Aorta (tissue), 5 donors: ENCODE measurements around the gene CLDN3. TPM values are rescaled to one million over a fixed set of nuclear protein-coding genes. Genes with fewer than 3 reads are reported as not detected.
A peak's percentile ranks its signal among the peaks of the same experiment; 100 is the strongest.

Experiments
- ATAC-seq: fragments of 200-7000 bp; cut with Tn5 transposase; one replicate; pipeline ENCODE4 v1.9.1; 2022; ENCODE audit warnings: moderate library complexity; ENCODE audit not compliant: low FRiP score
- DNase-seq, 2 donors: peaks; one replicate each; pipeline ENCODE4 v3.0.0-alpha.2; 2020
- H3K27ac ChIP-seq, 2 donors: one replicate each; pipeline ENCODE4 v1.5.1; 2013; ENCODE audit warnings: low read length in 2 of 2, mild to moderate bottlenecking in 2 of 2, moderate library complexity in 2 of 2, control low read depth in 1 of 2, inconsistent platforms in 1 of 2, low read depth in 1 of 2
- H3K27me3 ChIP-seq, 2 donors: one replicate each; pipeline ENCODE4 v1.6.1; 2013; ENCODE audit warnings: control low read depth in 1 of 2, low read length in 1 of 2, mild to moderate bottlenecking in 1 of 2, moderate library complexity in 1 of 2; ENCODE audit not compliant: insufficient read depth in 2 of 2, control insufficient read depth in 1 of 2
- H3K36me3 ChIP-seq, 2 donors: one replicate each; pipeline ENCODE4 v1.6.1; 2013; ENCODE audit warnings: control low read depth in 1 of 2, low read length in 1 of 2, mild to moderate bottlenecking in 1 of 2; ENCODE audit not compliant: insufficient read depth in 2 of 2, control insufficient read depth in 1 of 2
- H3K4me1 ChIP-seq, 2 donors: one replicate each; pipeline ENCODE4 v1.6.1; 2013; ENCODE audit warnings: low read length in 2 of 2, control low read depth in 1 of 2, mild to moderate bottlenecking in 1 of 2, moderate library complexity in 1 of 2; ENCODE audit not compliant: insufficient read depth in 2 of 2, control insufficient read depth in 1 of 2
- H3K4me3 ChIP-seq, 2 donors: one replicate each; pipeline ENCODE4 v1.5.1; 2013; ENCODE audit warnings: low read length in 2 of 2, control low read depth in 1 of 2, mild to moderate bottlenecking in 1 of 2
- H3K9me3 ChIP-seq: one replicate; pipeline ENCODE4 v1.6.1; 2013; ENCODE audit warnings: mild to moderate bottlenecking, low read length; ENCODE audit not compliant: control insufficient read depth
- WGBS, 2 donors: extraction: QIAGEN DNeasy Blood & Tissue Kit; methylation state at CpG; one replicate each; pipeline ENCODE4 v1.1.7; 2013; 5-methylcytosine and 5-hydroxymethylcytosine counted together
- intact Hi-C, 2 donors: fragments of 100-400 bp; cut with DNase I; formaldehyde crosslinking; loops; one replicate each; pipeline versions ENCODE4 v1.14.2 to v1.15.0; 2022
- polyA plus RNA-seq, 2 donors: library from polyadenylated mRNA; stranded (reverse); fragments of 200-250 nt; gene quantifications; one replicate each; pipeline ENCODE4 v1.2.3, GENCODE V29; 2013
- total RNA-seq, 2 donors: library from RNA; stranded (reverse); fragmentation: NEBNext Ultra II Directional; extraction: Animal tissue kit (Norgen Biotek cat#: 25700); gene quantifications; one replicate each; pipeline ENCODE4 v1.2.1, GENCODE V29; 2021
- donor health status: healthy with polysubstance abuse.
- donor health status: Bipolar disorder and iron deficiency.
- donor health status: DM: no; HTN: no; CAD: no.
- donor health status: DM: no; HTN: no; CAD: no.
- donor health status: DM: yes; HTN: yes; CAD: no.

CLDN3 gene
- total and polyA plus RNA-seq, 4 donors, result 1.3 to 17.4 TPM; not detected in 2

GRCh38 chr7:73761854-73762658, 8.0 kb downstream of the CLDN3 start:
- intact Hi-C loops, result no loop called here
- no peaks in the 10 kb centered on the region for H3K4me1 ChIP-seq
- no peak overlapping the region for H3K27ac ChIP-seq
- no peaks in the 10 kb centered on the region for H3K9me3 ChIP-seq
- H3K36me3 ChIP-seq, result no peaks in the 10 kb centered on the region
- no peak overlapping the region for H3K4me3 ChIP-seq
- WGBS, 2 donors, result 67 to 68% methylated on average over 8 of the region's 8 CpGs
- DNase-seq, result no peak
- ATAC-seq, result no peak
- no peaks in the 10 kb centered on the region for H3K27me3 ChIP-seq

- no peak for ATAC-seq
- intact Hi-C loops, result no loop called here
- Histone ChIP-seq H3K4me1 (no peaks in the 10 kb centered on the region), H3K36me3 (no peaks in the 10 kb centered on the region), H3K27ac (no peak overlapping the region), H3K27me3 (no peaks in the 10 kb centered on the region), H3K9me3 (no peaks in the 10 kb centered on the region), H3K4me3 (no peak overlapping the region)
- WGBS, 2 donors, result 86 to 94% methylated on average over 7 of the region's 7 CpGs
- DNase-seq, result no peak
These were observed 11.4 kb downstream of the CLDN3 start for GRCh38 chr7:73758581-73759138.

GRCh38 chr7:73749931-73750776, 19.9 kb downstream of the CLDN3 start:
- Histone ChIP-seq H3K4me3 (no peak overlapping the region), H3K4me1 (no peaks in the 10 kb centered on the region), H3K9me3 (no peaks in the 10 kb centered on the region), H3K27ac (no peak overlapping the region), H3K27me3 (no peaks in the 10 kb centered on the region), H3K36me3 (no peaks in the 10 kb centered on the region)
- intact Hi-C loops, result no loop called here
- no peak for DNase-seq
- 87 to 88% methylated on average over 16 of the region's 16 CpGs for WGBS, 2 donors
- no peak for ATAC-seq

- peak overlapping the region in 1 of 2 donors; percentile 38 for H3K27ac ChIP-seq
- WGBS, 2 donors, result 8 to 14% methylated on average over 4 of the region's 4 CpGs
These were observed 23.7 kb downstream of the CLDN3 start for GRCh38 chr7:73746378-73746777.

GRCh38 chr7:73742753-73743641, 27.1 kb downstream of the CLDN3 start:
- no peaks in the 10 kb centered on the region for H3K36me3 ChIP-seq
- peak; percentile 57 to 80 for DNase-seq
- H3K4me3 ChIP-seq, result no peak overlapping the region
- no peaks in the 10 kb centered on the region for H3K27me3 ChIP-seq
- H3K27ac ChIP-seq, result no peak overlapping the region
- H3K4me1 ChIP-seq, result no peaks in the 10 kb centered on the region
- ATAC-seq, result no peak
- no peaks in the 10 kb centered on the region for H3K9me3 ChIP-seq
- WGBS, 2 donors, result 49 to 55% methylated on average over 35 of the region's 35 CpGs
- intact Hi-C loops, result loop anchor here in 1 of 2 donors (5.0 kb wide), 1 partner anchor 99 kb away; the partner anchor contains the start of gene METTL27

More at GRCh38 chr7:73746378-73746777, 23.7 kb downstream of the CLDN3 start:
- Histone ChIP-seq H3K27me3 (no peaks in the 10 kb centered on the region), H3K4me1 (no peaks in the 10 kb centered on the region), H3K4me3 (no peak overlapping the region), H3K36me3 (no peaks in the 10 kb centered on the region), H3K9me3 (no peaks in the 10 kb centered on the region)
- DNase-seq, result no peak
- intact Hi-C loops, result no loop called here
- ATAC-seq, result no peak

GRCh38 chr7:73742338-73742752, 27.7 kb downstream of the CLDN3 start:
- Histone ChIP-seq H3K27me3 (no peaks in the 10 kb centered on the region), H3K36me3 (no peaks in the 10 kb centered on the region), H3K4me3 (no peak overlapping the region), H3K27ac (no peak overlapping the region), H3K4me1 (no peaks in the 10 kb centered on the region), H3K9me3 (no peaks in the 10 kb centered on the region)
- intact Hi-C loops, result loop anchor here in 1 of 2 donors (5.0 kb wide), 1 partner anchor 100 kb away; the partner anchor contains the start of gene METTL27
- WGBS, 2 donors, result 64 to 72% methylated on average over 7 of the region's 7 CpGs
- ATAC-seq (no peak), DNase-seq (no peak)

- Histone ChIP-seq H3K9me3 (no peaks in the 10 kb centered on the region), H3K27ac (no peak overlapping the region), H3K36me3 (no peaks in the 10 kb centered on the region), H3K27me3 (no peaks in the 10 kb centered on the region), H3K4me3 (no peak overlapping the region), H3K4me1 (no peaks in the 10 kb centered on the region)
- DNase-seq (no peak), ATAC-seq (no peak)
- WGBS, 2 donors, result 94 to 96% methylated on average over 5 of the region's 5 CpGs
- intact Hi-C loops, result loop anchor here in 1 of 2 donors (5.0 kb wide), 1 partner anchor 101 kb away; the partner anchor contains the start of gene METTL27
These were observed 28.5 kb downstream of the CLDN3 start for GRCh38 chr7:73741600-73741999.

- DNase-seq, result no peak
- Histone ChIP-seq H3K27ac (no peak overlapping the region), H3K36me3 (peaks cover 0 to 2% of the 10 kb centered on the region in 2 donors), H3K27me3 (no peaks in the 10 kb centered on the region), H3K4me1 (no peaks in the 10 kb centered on the region), H3K9me3 (no peaks in the 10 kb centered on the region), H3K4me3 (no peak overlapping the region)
- ATAC-seq, result no peak
- 81 to 85% methylated on average over 5 of the region's 5 CpGs for WGBS, 2 donors
- intact Hi-C loops, result loop anchor here in 1 of 2 donors (5.0 kb wide), 1 partner anchor 102 kb away; the partner anchor contains the start of gene METTL27
These were observed 29.3 kb downstream of the CLDN3 start for GRCh38 chr7:73740771-73741170.
